Testis (tissue), 3 donors: Measurements from ENCODE around the gene AFAP1L2. TPM values are rescaled to one million over a fixed set of nuclear protein-coding genes. Genes with fewer than 3 reads are reported as not detected.

Source experiments
- DNase-seq: peaks from one replicate; pipeline ENCODE4 v3.0.0-alpha.2; 2019
- H3K27ac ChIP-seq, 2 donors: fragments of 200-600 bp; sonication (generic); one replicate each; pipeline ENCODE4 v1.5.1; 2019
- H3K27me3 ChIP-seq: fragments of 200-600 bp; sonication (generic); one replicate; pipeline ENCODE4 v1.5.1; 2019
- H3K36me3 ChIP-seq: fragments of 200-600 bp; sonication (generic); one replicate; pipeline ENCODE4 v1.5.1; 2017; ENCODE audit warnings: low read depth; ENCODE audit errors: missing control alignments
- H3K4me1 ChIP-seq: fragments of 200-600 bp; sonication (generic); one replicate; pipeline ENCODE4 v1.5.1; 2019
- H3K4me3 ChIP-seq, 2 donors: fragments of 200-600 bp; sonication (generic); one replicate each; pipeline ENCODE4 v1.5.1; 2017 to 2019
- H3K9me3 ChIP-seq: fragments of 200-600 bp; sonication (generic); one replicate; pipeline ENCODE4 v1.5.1; 2017
- CTCF ChIP-seq, 3 experiments: fragments of 450-650 bp in 2 of 3; fragments of 200-600 bp in 1 of 3; sonication (generic) in 1 of 3; IDR thresholded peaks; one replicate each; pipeline ENCODE4 v1.5.1; 2016 to 2019; ENCODE audit warnings: antibody characterized with exemption in 3 of 3, mild to moderate bottlenecking in 2 of 3, moderate library complexity in 1 of 3
- POLR2A ChIP-seq: fragments of 450-650 bp; IDR thresholded peaks from one replicate; pipeline ENCODE4 v1.6.1; 2017; ENCODE audit warnings: antibody characterized with exemption, mild to moderate bottlenecking, moderate library complexity
- WGBS, 2 donors: methylation state at CpG; one replicate each; pipeline ENCODE4 v1.1.5; 2018; 5-methylcytosine and 5-hydroxymethylcytosine counted together
- intact Hi-C: fragments of 100-400 bp; cut with DNase I; formaldehyde crosslinking; loops from one replicate; pipeline ENCODE4 v1.15.1; 2023; ENCODE audit warnings: low total_unique reads
- polyA plus RNA-seq: library from polyadenylated mRNA; stranded (reverse); fragments of 350-450 nt; fragmentation: Illumina TruSeq; extraction: RNeasy Lipid Tissue Mini Kit (QIAGEN cat#74804); gene quantifications from one replicate; pipeline ENCODE4 v1.2.3, GENCODE V29; 2014; ENCODE audit warnings: low read depth, low replicate concordance; ENCODE audit not compliant: insufficient read depth
- total RNA-seq, 2 donors: library from RNA; depleted of rRNA; stranded (reverse); fragments of >200 nt; gene quantifications; one replicate each; pipeline ENCODE4 v1.2.3, GENCODE V29; 2016

Gene AFAP1L2
- total and polyA plus RNA-seq, 3 donors from 2014 or later = 4.0 to 7.4 (median 6.9) TPM

GRCh38 chr10:114436941-114437340 lies 32.6 kb upstream of the AFAP1L2 start:
- WGBS, 2 donors = 89 to 91% methylated on average over 2 of the region's 2 CpGs

GRCh38 chr10:114432566-114433093 lies 28.3 kb upstream of the AFAP1L2 start:
- Histone ChIP-seq H3K27me3 (no peaks in the 10 kb centered on the region), H3K4me3 (no peak overlapping the region), H3K36me3 (no peaks in the 10 kb centered on the region), H3K9me3 (no peaks in the 10 kb centered on the region), H3K4me1 (peaks cover under 1% of the 10 kb centered on the region), H3K27ac (no peak overlapping the region)
- TF ChIP-seq POLR2A (no peak), CTCF (IDR thresholded peaks at IDR 0.05) (no peak)
- DNase-seq = no peak
- intact Hi-C loops = loop anchor here (10.0 kb wide), 1 partner anchor 128 kb away; no protein-coding TSS in a partner anchor
- 88 to 90% methylated on average over 4 of the region's 4 CpGs for WGBS, 2 donors

More at GRCh38 chr10:114436941-114437340, 32.6 kb upstream of the AFAP1L2 start:
- no peak overlapping the region for H3K4me3 ChIP-seq
- no peak overlapping the region for H3K27ac ChIP-seq
- no peak for TF ChIP-seq POLR2A
- TF ChIP-seq CTCF (IDR thresholded peaks at IDR 0.05) = no peak
- H3K4me1 ChIP-seq = peaks cover 4% of the 10 kb centered on the region
- intact Hi-C loops = loop anchor here (10.0 kb wide), 1 partner anchor 132 kb away; no protein-coding TSS in a partner anchor
- no peak for DNase-seq
- no peaks in the 10 kb centered on the region for H3K36me3 ChIP-seq
- no peaks in the 10 kb centered on the region for H3K9me3 ChIP-seq
- H3K27me3 ChIP-seq = no peaks in the 10 kb centered on the region

GRCh38 chr10:114431414-114432135 lies 27.3 kb upstream of the AFAP1L2 start:
- no peak for TF ChIP-seq CTCF (IDR thresholded peaks at IDR 0.05)

GRCh38 chr10:114430688-114431413 lies 26.5 kb upstream of the AFAP1L2 start:
- Histone ChIP-seq H3K4me1 (peaks cover 11% of the 10 kb centered on the region), H3K9me3 (no peaks in the 10 kb centered on the region), H3K27ac (no peak overlapping the region), H3K27me3 (no peaks in the 10 kb centered on the region), H3K36me3 (no peaks in the 10 kb centered on the region), H3K4me3 (no peak overlapping the region)
- TF ChIP-seq CTCF (IDR thresholded peaks at IDR 0.05) (no peak), POLR2A (no peak)
- intact Hi-C loops = loop anchor here (10.0 kb wide), 1 partner anchor 126 kb away; no protein-coding TSS in a partner anchor
- WGBS, 2 donors = 89 to 91% methylated on average over 12 of the region's 12 CpGs
- DNase-seq = no peak

More at GRCh38 chr10:114431414-114432135, 27.3 kb upstream of the AFAP1L2 start:
- no peak for DNase-seq
- WGBS, 2 donors = 87 to 92% methylated on average over 4 of the region's 4 CpGs
- Histone ChIP-seq H3K27me3 (no peaks in the 10 kb centered on the region), H3K9me3 (no peaks in the 10 kb centered on the region), H3K36me3 (no peaks in the 10 kb centered on the region), H3K27ac (no peak overlapping the region), H3K4me3 (no peak overlapping the region), H3K4me1 (peaks cover 10% of the 10 kb centered on the region)
- intact Hi-C loops = loop anchor here (10.0 kb wide), 1 partner anchor 127 kb away; no protein-coding TSS in a partner anchor
